H1 (cell line): Measurements from ENCODE around the gene DAB2IP. TPM values are rescaled to one million over a fixed set of nuclear protein-coding genes. Genes with fewer than 3 reads are reported as not detected.

Experiments
- CEBPB ChIP-seq: IDR thresholded peaks from 2 replicates; pipeline ENCODE4 v1.6.1; 2012; ENCODE audit warnings: low read depth, low read length
- E2F6 ChIP-seq: IDR thresholded peaks from 2 replicates; pipeline ENCODE4 v1.6.1; 2012; ENCODE audit warnings: inconsistent platforms
- GABPA ChIP-seq: IDR thresholded peaks from 2 replicates; pipeline ENCODE4 v1.6.1; 2011; ENCODE audit warnings: mild to moderate bottlenecking, low read length, moderate library complexity, borderline replicate concordance; ENCODE audit not compliant: insufficient read depth
- POLR2AphosphoS5 ChIP-seq: IDR thresholded peaks from 2 replicates; pipeline ENCODE4 v1.6.1; 2011; ENCODE audit warnings: low read depth, low read length
- SIN3A ChIP-seq, 2 experiments: IDR thresholded peaks in 1 of 2; conservative IDR thresholded peaks in 1 of 2; 2 replicates each; pipeline ENCODE4 v1.6.1; 2011 to 2012; ENCODE audit warnings: low read length in 2 of 2, improper control_type of control experiment in 1 of 2, low read depth in 1 of 2, mild to moderate bottlenecking in 1 of 2
- TAF1 ChIP-seq: IDR thresholded peaks from 2 replicates; pipeline ENCODE4 v1.6.1; 2011; ENCODE audit warnings: mild to moderate bottlenecking, low read depth, low read length
- polyA plus RNA-seq, 7 experiments: library from polyadenylated mRNA; depleted of rRNA in 3 of 7; stranded (reverse) in 5 of 7; unstranded in 2 of 7; fragments of >200 nt in 5 of 7; fragments of 200-250 nt in 2 of 7; gene quantifications; 1 replicate in 5 of 7; 2 replicates in 1 of 7; 4 replicates in 1 of 7; pipeline versions ENCODE4 v1.2.1 to v1.2.3, GENCODE V29; 2011 to 2013; ENCODE audit warnings: missing spikeins in 2 of 7, mixed read lengths in 2 of 7
- total RNA-seq: library from RNA; stranded (reverse); fragmentation: NEBNext Ultra II Directional; extraction: Animal tissue kit (Norgen Biotek cat#: 25700); gene quantifications from 2 replicates; pipeline ENCODE4 v1.2.1, GENCODE V29; 2021

DAB2IP gene
- total and polyA plus RNA-seq, 2 of the 8 experiments (the other 6 are each of a cell fraction or from before 2014, with no cell fraction given) = 19.7 to 39.5 TPM

GRCh38 chr9:121666294-121666693 is 14.9 kb downstream of the DAB2IP start (continued):
- TF ChIP-seq SIN3A (conservative IDR thresholded peaks at IDR 0.05 in 1 of 2, IDR thresholded peaks at IDR 0.05 in 1 of 2; ENCODE audit: low read depth in 1 of 2, low read length in 2 of 2) (no peak), GABPA (no peak), POLR2AphosphoS5 (no peak), TAF1 (no peak), CEBPB (no peak), E2F6 (no peak)
- TF ChIP-seq, all 59 proteins: peak for 0
